BJ (cell line): ENCODE measurements around the gene KRT80. TPM values are rescaled to one million over a fixed set of nuclear protein-coding genes. Genes with fewer than 3 reads are reported as not detected.

Source experiments
- CTCF ChIA-PET: fragments of 350-600 bp; formaldehyde crosslinking; extraction: SDS; loops from one replicate; lab custom pipeline; 2021; ENCODE audit warnings: antibody characterized with exemption, inconsistent platforms; lab: Yijun Ruan, JAX
- POLR2A ChIA-PET: fragments of 300-600 bp; sonication (Branson Sonifier 250); formaldehyde crosslinking; extraction: SDS; loops from one replicate; lab custom pipeline; 2021; ENCODE audit warnings: antibody characterized with exemption; lab: Charles Lee
- DNase-seq: peaks from one replicate; pipeline ENCODE4 v3.0.0-alpha.2; 2011; ENCODE audit warnings: low read depth
- H3K27me3 ChIP-seq: 2 replicates; pipeline ENCODE4 v1.6.0; 2011; ENCODE audit warnings: low read length; ENCODE audit not compliant: control insufficient read depth, insufficient read depth
- H3K36me3 ChIP-seq: 2 replicates; pipeline ENCODE4 v1.5.1; 2011; ENCODE audit warnings: low read length; ENCODE audit not compliant: control insufficient read depth, insufficient read depth
- H3K4me3 ChIP-seq: 2 replicates; pipeline ENCODE4 v1.5.1; 2011; ENCODE audit warnings: low read depth, mild to moderate bottlenecking, control low read depth, low read length
- CTCF ChIP-seq: IDR thresholded peaks from 2 replicates; pipeline ENCODE4 v1.5.1; 2011; ENCODE audit warnings: low read depth, mild to moderate bottlenecking, control low read depth, inconsistent platforms, low read length, moderate library complexity; ENCODE audit not compliant: insufficient read depth
- polyA plus RNA-seq: library from polyadenylated mRNA; depleted of rRNA; stranded (reverse); fragments of >200 nt; gene quantifications from 2 replicates; pipeline ENCODE4 v1.2.3, GENCODE V29; 2011

Gene KRT80
- polyA plus RNA-seq, 1 experiment = 5.9 TPM

GRCh38 chr12:52126605-52127578, 64.9 kb downstream of the KRT80 start:
- ChIA-PET POLR2A (no interaction called here), CTCF (interaction anchor here (0.8 to 10.6 kb wide), 10 partner anchors 9 to 265 kb away, joined by 3 to 192 read pairs (median 4); no protein-coding TSS in a partner anchor)
- Histone ChIP-seq H3K36me3 (no peaks in the 10 kb centered on the region), H3K4me3 (no peak overlapping the region), H3K27me3 (peaks cover 1% of the 10 kb centered on the region)
- TF ChIP-seq CTCF = no peak
- no peak for DNase-seq

GRCh38 chr12:52126050-52126604, 65.7 kb downstream of the KRT80 start:
- Histone ChIP-seq H3K27me3 (peaks cover 1% of the 10 kb centered on the region), H3K36me3 (no peaks in the 10 kb centered on the region), H3K4me3 (no peak overlapping the region)
- POLR2A ChIA-PET = no interaction called here
- DNase-seq = no peak
- no peak for TF ChIP-seq CTCF
- CTCF ChIA-PET = interaction anchor here (0.8 to 10.6 kb wide), 7 partner anchors 10 to 122 kb away, joined by 3 to 192 read pairs (median 4); no protein-coding TSS in a partner anchor

- ChIA-PET POLR2A (no interaction called here), CTCF (interaction anchor here (0.8 to 10.6 kb wide), 7 partner anchors 11 to 122 kb away, joined by 3 to 192 read pairs (median 4); no protein-coding TSS in a partner anchor)
- H3K4me3 ChIP-seq = no peak overlapping the region
- H3K36me3 ChIP-seq = no peaks in the 10 kb centered on the region
- TF ChIP-seq CTCF = no peak
- peaks cover 1% of the 10 kb centered on the region for H3K27me3 ChIP-seq
- no peak for DNase-seq
These were observed 66.3 kb downstream of the KRT80 start for GRCh38 chr12:52125476-52125900.

GRCh38 chr12:52123487-52124186, 68.2 kb downstream of the KRT80 start:
- no peak for TF ChIP-seq CTCF
- peaks cover 1% of the 10 kb centered on the region for H3K27me3 ChIP-seq
- no peak for DNase-seq
- no peak overlapping the region for H3K4me3 ChIP-seq
- H3K36me3 ChIP-seq = no peaks in the 10 kb centered on the region
- ChIA-PET POLR2A (no interaction called here), CTCF (interaction anchor here (1.0 to 10.6 kb wide), 5 partner anchors 15 to 120 kb away, joined by 3 to 192 read pairs (median 9); no protein-coding TSS in a partner anchor)

- H3K4me3 ChIP-seq = no peak overlapping the region
These were observed 68.9 kb downstream of the KRT80 start for GRCh38 chr12:52122904-52123303.

More at GRCh38 chr12:52122904-52123303, 68.9 kb downstream of the KRT80 start:
- H3K36me3 ChIP-seq = no peaks in the 10 kb centered on the region
- no peak for DNase-seq
- no peak for TF ChIP-seq CTCF
- H3K27me3 ChIP-seq = peaks cover 1% of the 10 kb centered on the region
- ChIA-PET POLR2A (no interaction called here), CTCF (interaction anchor here (0.9 to 10.6 kb wide), 10 partner anchors 8 to 130 kb away, joined by 3 to 192 read pairs (median 10); no protein-coding TSS in a partner anchor)
